ENCODE measurements around the gene FOXP2.

GRCh38 chr7:114670676-114671075, 256.1 kb downstream of the FOXP2 start:
- TF ChIP-seq CTCF (IDR thresholded peaks at IDR 0.05): no peak
- no peak for TF ChIP-seq ELK1 (IDR thresholded peaks at IDR 0.05; ENCODE audit: low read depth, low read length)
- TF ChIP-seq RAD21 (conservative IDR thresholded peaks at IDR 0.05 in 1 of 2, IDR thresholded peaks at IDR 0.05 in 1 of 2): no peak
- no peak for TF ChIP-seq MYC (IDR thresholded peaks at IDR 0.05; ENCODE audit: borderline replicate concordance, low read length)
- no peak for TF ChIP-seq RFX5 (IDR thresholded peaks at IDR 0.05)
- TF ChIP-seq JUN (IDR thresholded peaks at IDR 0.05): no peak
- no peak for TF ChIP-seq REST (IDR thresholded peaks at IDR 0.05)
- no peak for TF ChIP-seq POLR2A (IDR thresholded peaks at IDR 0.05; ENCODE audit: low read length)
- no peak for TF ChIP-seq EP300 (IDR thresholded peaks at IDR 0.05)
- TF ChIP-seq CHD4 (IDR thresholded peaks at IDR 0.05; ENCODE audit: borderline replicate concordance): no peak
- TF ChIP-seq CHD2 (IDR thresholded peaks at IDR 0.05; ENCODE audit: low read length, partially characterized antibody): no peak
- no peak for TF ChIP-seq CBX2 (IDR thresholded peaks at IDR 0.05; ENCODE audit: borderline replicate concordance, low read depth)
